Stimulated activated CD4-positive, alpha-beta T cell treated with anti-CD3 and anti-CD28 coated beads, Interleukin-1b, Interleukin-23, amount 100 ng/mL, for 1 hour (primary cell): Measurements from ENCODE around the gene ZNF213.
"Not testable (repeated sequence)": the region's sequence is repeated elsewhere in the genome, so short reads cannot be mapped to it uniquely, and the experiment has no call there.

Source experiments
- DNase-seq, 2 donors: peaks; one replicate each; pipeline ENCODE4 v3.0.0-alpha.2; 2020; ENCODE audit warnings: low read depth in 2 of 2

Gene ZNF213

GRCh38 chr16:3129137-3130131, 5.4 kb upstream of the ZNF213 start:
- DNase-seq: peak in 1 of 2 donors; percentile 68

GRCh38 chr16:3131755-3132377, 3.0 kb upstream of the ZNF213 start:
- peak in 1 of 2 donors; percentile 15 for DNase-seq

GRCh38 chr16:3133844-3134243, 985 bp upstream of the ZNF213 start:
- no peak for DNase-seq

GRCh38 chr16:3135126-3135715, 392 bp downstream of the ZNF213 start:
- DNase-seq: no peak

- DNase-seq: no peak
Observed at GRCh38 chr16:3137267-3137666, 2.4 kb downstream of the ZNF213 start.

GRCh38 chr16:3138342-3138741, 3.5 kb downstream of the ZNF213 start:
- no peak for DNase-seq

GRCh38 chr16:3138823-3139426, 4.1 kb downstream of the ZNF213 start:
- DNase-seq: no peak

- DNase-seq: not testable (repeated sequence)
Observed at GRCh38 chr16:3139561-3139960, 4.7 kb downstream of the ZNF213 start.

- no peak for DNase-seq
Observed at GRCh38 chr16:3140603-3141427, 6.0 kb downstream of the ZNF213 start.

- no peak for DNase-seq
Observed at GRCh38 chr16:3141781-3142311, 7.0 kb downstream of the ZNF213 start.

GRCh38 chr16:3142327-3142726, 7.5 kb downstream of the ZNF213 start:
- DNase-seq: no peak

GRCh38 chr16:3142770-3143169, 7.9 kb downstream of the ZNF213 start:
- DNase-seq: no peak

GRCh38 chr16:3143189-3143588, 8.4 kb downstream of the ZNF213 start:
- DNase-seq: no peak

- DNase-seq: no peak
Observed at GRCh38 chr16:3143598-3144320, 8.9 kb downstream of the ZNF213 start.

- no peak for DNase-seq
Observed at GRCh38 chr16:3144321-3144983, 9.6 kb downstream of the ZNF213 start.

GRCh38 chr16:3145151-3145550, 10.3 kb downstream of the ZNF213 start:
- no peak for DNase-seq

GRCh38 chr16:3145660-3146059, 10.8 kb downstream of the ZNF213 start:
- DNase-seq: no peak

- DNase-seq: no peak
Observed at GRCh38 chr16:3147046-3147756, 12.4 kb downstream of the ZNF213 start.

- no peak for DNase-seq
Observed at GRCh38 chr16:3147757-3148104, 12.9 kb downstream of the ZNF213 start.
